SK-N-DZ (cell line): ENCODE measurements around the gene TNRC6A.
"Not testable (repeated sequence)": the region's sequence is repeated elsewhere in the genome, so short reads cannot be mapped to it uniquely, and the experiment has no call there.

ENCODE experiments used
- DNase-seq: peaks from one replicate; pipeline ENCODE4 v3.0.0-alpha.2; 2015; ENCODE audit warnings: low spot score

TNRC6A gene

DNA sequence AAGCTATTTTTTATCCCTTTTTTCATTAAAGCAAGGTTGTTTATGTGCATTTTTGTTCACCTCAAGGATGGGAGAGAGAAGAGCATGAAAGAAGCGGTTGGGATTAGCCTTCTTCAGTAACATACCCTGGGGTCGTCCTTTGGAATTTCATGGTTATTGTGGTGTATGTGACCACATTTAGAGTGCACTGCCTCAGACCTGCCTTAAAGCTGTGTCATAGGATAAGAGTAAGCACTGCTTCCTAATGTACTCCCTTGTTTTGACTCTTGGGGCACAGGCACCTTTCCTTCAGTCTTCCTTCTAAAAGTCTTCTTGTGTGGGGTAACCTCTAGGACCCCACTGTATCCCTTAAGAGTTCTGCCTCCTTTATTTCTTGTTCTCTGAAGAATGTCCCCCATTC is 28.9 kb downstream of the TNRC6A start:
- no peak for DNase-seq

DNA sequence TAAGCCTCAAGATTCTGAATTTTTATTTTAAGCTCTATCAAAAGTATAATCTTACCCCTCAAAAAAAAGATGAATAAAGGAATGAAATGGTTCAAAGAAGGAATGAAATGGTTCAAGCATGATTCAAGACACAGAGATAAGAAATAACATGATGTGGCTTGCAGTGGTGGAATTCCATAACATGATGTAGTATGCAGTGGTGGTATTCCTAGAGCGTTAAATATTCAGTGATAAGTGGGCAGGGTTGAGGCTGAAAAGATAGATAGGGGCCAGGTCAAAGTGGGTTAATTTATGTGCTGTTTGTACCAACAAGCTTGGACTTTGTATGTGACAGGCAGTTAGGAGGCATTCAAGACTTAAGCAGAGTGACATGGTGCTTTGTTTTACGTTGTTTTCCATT is 29.6 kb downstream of the TNRC6A start:
- no peak for DNase-seq

DNA sequence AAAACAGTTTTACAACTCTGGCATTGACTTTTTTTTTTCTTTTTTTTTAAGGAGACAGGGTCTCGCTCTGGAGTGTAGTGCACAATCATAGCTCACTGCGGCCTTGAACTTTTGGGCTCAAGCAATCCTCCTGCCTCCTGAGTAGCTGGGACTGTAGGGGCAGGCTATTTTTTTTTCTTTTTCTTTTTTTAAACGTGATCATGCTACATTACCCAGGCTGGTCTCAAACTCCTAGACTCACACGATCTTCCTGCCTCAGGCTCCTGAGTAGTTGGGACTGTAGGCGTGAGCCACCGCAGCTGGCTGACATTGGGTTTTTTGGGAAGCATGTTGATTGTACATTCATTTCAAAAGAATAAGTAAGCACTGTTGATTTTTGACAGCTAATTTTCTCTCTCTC is 32.1 kb downstream of the TNRC6A start:
- DNase-seq: no peak

DNA sequence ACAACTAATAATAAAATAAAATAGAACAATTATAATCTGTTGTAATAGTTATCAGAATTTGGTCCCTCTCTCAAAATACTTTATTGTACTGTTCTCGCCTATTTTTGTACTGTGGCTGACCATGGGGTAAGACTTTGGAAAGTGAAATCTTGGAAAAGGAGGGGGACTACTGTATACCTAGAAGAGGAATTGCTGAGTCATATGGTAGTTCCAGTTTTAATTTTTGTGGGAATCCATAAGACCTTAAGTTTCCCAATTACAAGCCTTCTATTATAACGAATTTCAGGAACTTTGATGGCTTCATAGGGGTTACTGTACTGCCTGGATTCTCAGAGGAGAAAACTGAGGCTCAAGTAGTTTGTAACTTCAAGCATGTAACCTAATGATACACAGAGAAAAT is 35.5 kb downstream of the TNRC6A start:
- no peak for DNase-seq

DNA sequence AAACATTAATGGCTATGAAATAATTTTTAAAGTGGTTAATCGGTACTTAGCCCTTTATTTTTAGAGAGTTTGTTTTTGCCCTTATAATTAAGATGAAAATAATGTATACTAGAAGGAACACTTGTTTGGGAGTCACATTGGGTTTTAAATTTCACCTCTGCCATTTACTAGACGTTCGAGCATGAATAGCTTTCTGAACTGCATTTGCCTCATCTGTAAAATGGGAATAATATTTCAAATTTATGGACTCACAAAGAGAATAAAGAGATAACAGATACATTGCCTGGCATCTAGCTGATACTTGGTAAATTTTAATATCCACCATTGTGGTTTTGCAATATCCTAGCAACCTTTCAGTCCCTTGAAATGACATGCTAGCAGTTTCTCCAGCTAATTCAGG is 36.6 kb downstream of the TNRC6A start:
- no peak for DNase-seq

DNA sequence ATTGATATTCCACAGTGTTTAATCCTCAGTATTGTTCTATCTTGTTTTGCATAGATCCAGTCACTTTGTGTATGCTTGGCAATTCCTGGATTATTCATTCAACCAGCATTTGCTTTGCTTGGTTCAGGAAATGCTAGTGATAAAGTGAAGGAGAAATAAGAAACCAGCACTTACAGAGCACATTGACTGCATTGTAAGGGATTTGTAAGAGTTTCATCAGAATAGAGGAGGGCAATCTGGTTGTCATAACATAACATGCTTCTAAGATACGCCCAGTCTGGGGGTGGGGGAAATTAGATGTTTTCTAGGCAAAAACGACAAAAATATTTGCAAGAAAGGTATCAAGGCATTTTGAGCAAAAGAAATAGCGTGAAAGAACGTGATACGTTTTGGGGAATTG is 40.4 kb downstream of the TNRC6A start:
- DNase-seq: no peak

DNA sequence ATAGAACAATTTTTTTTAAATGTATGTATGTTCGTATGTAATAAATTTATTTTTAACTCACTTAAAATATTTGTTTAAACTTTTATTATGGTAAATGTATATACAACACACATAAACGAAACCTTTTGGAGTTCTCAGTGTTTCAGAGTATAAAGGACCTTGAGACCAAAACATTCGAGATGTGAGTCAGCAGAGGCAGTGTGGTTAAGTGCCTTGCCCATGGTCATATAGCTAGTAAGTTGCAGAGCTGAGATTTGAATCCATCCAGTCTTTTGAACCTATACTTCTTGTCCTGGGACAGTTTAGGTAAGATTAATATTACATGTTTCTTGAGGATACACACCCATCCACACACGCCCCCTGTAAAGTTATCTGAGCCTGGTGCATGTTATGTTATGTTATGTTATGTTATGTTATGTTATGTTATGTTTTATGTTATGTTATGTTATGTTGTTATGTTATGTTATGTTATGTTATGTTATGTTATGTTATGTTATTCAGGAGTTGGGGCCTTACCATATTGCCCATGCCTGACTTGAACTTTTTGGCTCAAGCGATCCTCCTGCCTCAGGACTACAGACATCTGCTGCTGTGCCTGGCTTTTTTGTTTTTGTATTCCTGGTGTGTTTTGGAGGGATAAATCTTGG is 41.8 kb downstream of the TNRC6A start:
- no peak for DNase-seq

DNA sequence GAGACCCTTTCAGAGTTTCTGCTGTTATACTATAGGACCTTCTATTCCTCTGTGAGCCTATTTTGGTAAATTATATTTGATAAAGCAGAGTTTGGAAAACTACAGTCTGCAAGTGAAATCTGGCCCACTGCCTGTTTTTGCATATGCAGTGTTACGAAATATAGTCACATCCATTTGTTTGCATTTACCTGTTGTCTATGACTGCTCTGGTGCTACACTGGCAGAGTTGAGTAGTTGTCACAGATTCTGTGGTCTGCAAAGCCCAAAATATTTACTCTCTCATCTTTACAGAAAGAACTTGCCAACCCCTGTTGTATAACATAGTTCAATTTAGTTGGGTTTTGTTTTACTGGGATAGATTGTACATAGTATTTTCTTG is 42.3 kb downstream of the TNRC6A start:
- DNase-seq: no peak

DNA sequence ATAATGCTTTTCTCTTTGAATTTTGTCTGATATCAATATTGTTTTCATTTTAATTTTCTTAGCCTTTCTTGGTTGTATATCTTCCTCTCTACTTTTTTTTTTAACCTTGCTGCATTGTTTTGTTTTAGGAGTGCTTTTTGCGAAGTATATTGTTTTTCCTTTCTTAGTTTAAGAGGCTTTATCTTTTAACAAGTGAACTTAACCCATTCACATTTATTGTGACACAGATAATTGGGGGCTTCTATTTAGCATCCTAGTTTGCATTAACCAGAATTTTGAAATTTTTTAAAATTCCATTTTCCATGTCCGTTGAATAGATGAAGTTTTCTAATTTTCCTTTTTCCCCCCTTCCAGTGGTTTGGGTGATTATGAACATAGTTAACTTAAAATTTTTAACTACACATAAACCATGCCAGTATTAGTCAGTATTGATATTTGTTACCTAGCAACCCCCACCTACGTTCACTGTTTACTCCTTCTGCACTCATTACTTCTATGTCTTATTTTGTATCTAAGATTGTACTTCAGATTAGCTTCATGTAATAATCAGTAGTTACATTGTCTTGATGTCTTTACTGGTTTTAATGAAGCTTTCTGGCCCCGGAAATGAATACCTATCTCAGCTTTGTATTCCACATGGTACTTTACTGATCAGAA is 44.4 kb downstream of the TNRC6A start:
- DNase-seq: no peak

DNA sequence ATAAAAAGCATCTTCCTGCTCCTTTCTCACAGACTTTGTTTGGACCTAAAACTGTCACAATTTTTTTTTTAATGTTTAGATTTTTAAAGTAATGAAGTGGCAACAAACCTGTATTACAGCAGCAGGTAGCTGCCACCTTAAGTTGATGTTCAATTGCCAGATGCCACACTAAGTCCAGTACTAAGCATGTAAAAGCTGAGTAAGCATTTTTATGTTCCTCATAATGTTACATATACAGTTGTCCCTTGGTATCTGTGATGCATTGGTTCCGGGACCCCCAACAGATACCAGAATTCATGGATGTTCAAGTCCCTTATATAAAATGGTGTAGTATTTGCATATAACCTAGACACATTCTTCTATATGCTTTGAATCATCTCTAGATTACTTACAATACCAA is 45.1 kb downstream of the TNRC6A start:
- no peak for DNase-seq

DNA sequence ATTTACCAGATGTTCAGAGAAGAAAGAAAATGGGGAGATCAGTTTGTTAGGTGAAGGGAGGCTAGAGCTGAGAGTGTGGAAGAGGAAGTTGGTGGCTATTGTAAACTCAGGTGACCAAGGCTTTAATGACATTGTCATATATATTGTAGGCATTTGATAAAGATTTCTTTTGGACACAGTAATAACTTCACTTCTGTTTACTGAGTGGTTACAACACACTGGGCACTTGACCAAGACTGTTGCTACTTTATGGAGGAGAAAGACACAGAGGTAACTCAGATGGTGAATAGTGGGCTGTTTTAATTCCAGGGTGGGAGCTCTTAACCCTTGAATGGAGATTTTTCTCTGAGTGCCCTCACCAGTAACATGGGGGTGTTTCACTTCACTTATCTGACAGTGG is 46.0 kb downstream of the TNRC6A start:
- DNase-seq: no peak

DNA sequence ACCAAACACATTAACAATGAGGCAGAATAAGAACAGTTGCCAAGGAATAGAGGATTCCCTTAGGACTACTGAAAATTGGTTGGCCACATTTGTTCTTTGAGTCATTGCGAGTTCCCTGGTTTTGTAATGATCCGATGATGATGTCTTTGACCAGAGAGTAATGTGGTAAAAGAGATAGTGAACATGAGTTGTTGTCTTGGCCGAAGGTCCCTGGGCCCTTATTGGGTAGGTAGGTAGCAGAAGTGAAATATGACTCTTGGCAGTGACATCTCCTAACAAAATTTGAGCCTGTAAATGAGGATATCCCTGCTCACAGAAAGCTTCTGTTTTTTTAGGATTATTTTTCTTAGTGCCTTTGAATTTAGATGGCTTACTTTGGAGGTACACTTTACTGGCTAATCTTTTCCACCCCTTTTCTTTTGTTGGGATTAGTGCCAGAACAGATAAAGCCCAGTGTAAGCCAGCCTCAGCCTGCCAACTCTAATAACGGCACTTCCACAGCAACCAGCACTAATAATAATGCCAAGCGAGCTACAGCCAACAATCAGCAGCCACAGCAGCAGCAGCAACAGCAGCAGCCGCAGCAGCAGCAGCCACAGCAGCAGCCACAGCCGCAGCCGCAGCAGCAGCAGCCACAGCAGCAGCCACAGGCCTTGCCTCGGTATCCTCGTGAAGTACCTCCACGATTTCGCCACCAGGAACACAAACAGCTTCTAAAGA is 47.2 kb downstream of the TNRC6A start:
- DNase-seq: no peak

DNA sequence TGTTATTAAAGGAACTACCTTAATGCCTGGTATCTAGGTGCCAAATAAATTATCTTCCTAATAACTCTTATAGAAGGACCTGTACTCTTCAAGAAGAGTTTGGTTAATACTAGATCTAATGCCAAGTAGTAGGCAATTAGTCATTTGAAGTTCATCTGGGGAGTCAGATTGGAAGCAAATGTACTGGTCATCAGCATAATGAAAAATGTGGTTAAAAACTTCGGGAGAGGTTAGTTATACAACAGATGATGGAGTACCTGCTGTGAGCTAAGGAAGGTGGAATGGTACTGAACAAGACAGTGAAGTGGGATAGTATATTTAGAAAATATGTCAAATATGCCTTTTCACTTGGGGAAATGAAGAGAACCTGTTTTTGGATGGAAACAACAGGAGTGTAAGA is 49.2 kb downstream of the TNRC6A start:
- no peak for DNase-seq

DNA sequence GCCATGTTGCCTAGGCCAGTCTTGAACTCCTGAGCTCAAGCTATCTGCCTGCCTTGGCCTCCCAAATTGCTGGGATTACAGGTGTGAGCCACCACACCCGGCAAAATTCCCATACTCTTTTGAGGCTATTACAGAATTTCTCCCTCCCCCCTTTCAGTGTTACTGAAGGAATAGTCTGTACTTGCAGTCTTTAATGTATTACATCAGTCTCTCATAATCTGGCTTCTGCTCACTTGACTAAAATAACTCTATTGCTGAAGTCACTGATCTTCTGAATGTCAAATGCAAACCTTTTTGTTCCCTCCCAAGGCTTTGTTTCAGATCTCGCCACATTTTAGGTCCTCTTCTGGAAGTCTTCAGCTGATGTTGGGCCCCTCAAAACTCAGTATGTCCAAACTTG is 51.8 kb downstream of the TNRC6A start:
- no peak for DNase-seq

DNA sequence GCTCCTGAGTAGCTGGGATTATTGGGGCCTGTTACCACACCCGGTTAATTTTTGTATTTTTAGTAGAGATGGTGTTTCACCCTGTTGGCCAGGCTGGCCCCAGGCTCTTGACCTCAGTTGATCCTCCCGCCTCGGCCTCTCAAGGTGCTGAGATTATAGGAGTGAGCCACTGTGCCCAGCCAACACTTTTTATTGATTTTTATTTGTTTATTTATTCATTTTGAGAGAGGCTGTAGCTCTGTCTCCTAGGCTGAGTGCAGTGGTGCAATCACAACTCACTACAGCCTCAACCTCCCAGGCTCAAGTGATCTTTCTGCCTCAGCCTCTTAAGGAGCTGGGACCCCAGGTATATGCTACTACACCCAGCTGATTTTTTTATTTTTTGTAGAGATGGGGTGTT is 54.7 kb downstream of the TNRC6A start:
- DNase-seq: no peak

DNA sequence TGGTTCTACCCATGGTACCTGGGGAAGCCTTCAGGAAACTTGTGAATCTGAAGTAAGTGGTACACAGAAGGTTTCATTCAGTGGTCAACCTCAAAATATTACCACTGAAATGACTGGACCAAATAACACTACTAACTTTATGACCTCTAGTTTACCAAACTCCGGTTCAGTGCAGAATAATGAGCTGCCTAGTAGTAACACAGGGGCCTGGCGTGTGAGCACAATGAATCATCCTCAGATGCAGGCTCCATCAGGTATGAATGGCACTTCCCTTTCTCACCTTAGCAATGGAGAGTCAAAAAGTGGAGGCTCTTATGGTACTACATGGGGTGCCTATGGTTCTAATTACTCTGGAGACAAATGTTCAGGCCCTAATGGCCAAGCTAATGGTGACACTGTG is 60.4 kb downstream of the TNRC6A start:
- DNase-seq: no peak

DNA sequence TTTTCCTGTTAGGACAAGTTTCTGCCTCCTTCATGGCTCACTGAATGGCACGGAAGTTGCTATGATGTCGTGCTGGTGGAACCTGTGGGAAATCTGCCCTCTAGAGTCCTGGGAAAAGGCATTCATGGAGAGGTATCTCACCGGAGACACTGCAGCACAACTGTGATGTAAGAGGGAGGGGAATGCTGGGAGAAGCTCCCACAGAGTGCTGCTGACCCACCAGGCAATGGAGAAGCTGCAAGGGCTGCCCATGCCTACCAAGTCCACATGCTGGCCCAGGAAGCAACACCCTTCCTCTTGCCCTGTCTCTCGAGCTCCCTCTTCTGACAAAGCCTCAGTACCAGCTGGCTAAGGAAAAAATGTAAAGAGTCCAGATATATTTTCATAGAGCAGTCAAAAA is 71.1 kb downstream of the TNRC6A start:
- no peak for DNase-seq

DNA sequence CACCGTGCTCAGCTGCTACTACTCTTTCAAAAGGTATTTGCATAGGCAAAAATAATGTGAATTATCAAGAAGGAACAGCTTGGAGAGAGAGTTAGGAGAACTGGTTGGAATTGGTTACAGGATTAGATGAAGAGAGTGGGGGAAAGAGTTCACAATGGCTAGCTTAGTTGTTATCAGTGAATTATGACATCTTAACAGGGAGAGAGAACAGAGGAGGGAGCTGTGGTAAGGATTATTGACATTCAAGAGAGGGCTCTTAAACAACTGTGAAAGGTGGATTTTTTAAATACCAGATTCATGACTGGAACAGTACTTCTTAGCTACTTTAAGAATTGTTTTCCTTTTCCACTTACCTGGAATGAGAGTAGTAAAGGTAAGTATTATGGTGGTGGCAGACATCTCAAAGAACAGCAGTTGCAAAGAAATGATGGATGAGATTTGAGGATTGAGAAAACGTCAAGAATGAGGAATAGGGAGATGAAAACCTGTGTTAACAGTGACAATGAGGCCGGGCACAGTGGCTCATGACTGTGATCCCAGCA is 72.4 kb downstream of the TNRC6A start:
- DNase-seq: no peak

DNA sequence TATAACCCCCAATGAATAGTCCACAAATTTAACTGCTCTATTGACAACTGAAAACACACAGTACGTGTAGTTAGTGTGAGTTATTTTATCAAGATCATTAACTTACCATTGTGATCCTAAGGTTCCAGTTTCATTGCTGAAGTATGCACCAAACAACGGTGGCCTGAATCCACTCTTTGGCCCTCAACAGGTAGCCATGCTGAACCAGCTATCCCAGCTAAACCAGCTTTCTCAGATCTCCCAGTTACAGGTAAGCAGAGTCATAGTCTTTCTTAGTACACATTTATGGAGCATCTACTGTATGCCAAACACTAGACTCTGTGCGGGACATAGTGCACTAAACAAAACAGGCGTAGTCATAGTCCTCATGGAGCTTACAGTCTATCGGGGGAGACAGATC is 76.0 kb downstream of the TNRC6A start:
- no peak for DNase-seq

DNA sequence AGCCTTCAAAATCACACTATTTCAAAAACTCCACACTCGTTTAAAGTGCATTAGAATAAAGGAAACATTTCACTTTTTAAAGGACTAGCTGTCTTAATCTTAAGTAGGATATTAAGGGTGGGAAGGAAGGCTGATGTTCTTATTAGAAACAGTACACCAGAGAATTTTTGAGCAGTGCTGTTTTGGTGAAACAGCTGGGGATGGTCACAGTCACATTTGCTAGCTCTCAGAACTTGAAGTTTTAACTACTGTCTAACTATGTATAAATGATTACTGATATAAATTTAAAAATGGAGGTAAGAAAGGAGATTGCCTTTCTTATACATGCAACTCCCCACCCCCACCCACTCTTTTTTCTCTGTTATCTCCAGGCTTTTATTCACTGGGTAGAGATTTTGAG is 77.8 kb downstream of the TNRC6A start:
- DNase-seq: no peak

DNA sequence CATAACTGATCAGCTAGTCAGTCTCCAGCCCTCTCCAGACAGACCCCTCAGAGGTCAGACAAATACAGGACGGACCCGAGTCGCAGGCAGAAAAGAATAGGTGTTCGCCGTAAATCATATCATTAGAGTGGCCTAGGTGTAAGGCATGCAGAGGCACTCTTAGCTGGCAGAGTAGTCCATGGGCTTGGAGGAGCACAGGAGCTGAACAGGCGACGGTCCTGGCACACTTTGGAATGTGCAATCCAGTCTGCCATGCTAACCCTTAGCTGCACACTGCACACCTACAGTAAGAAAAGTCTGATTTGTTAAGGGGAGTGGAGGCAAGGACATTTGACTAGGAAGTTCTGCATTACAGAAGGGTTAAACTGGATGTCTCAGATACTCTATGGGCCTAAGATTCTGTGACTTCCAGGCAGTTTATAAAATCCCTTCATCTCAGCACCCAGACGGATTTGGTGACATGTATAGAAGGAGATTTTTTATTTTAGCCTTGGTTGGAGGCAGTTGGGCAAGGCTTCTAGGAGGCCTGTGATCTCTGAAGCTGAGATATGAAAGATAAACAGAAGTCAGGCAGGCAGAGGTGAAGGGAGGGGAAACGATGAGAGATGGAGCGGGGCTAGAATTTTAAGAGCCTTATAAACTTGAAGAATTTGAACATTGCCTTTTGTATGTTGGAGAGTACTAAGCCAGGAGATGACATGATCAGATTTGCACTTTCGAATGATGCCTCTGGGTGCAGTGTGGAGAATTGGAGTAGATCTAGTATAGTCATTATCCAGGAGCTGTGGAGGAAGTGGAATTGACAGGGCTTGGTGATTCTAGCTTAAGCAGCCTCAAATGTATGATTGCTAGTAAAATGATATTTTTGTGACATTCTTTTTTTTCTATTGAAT is 81.7 kb downstream of the TNRC6A start:
- DNase-seq: no peak

DNA sequence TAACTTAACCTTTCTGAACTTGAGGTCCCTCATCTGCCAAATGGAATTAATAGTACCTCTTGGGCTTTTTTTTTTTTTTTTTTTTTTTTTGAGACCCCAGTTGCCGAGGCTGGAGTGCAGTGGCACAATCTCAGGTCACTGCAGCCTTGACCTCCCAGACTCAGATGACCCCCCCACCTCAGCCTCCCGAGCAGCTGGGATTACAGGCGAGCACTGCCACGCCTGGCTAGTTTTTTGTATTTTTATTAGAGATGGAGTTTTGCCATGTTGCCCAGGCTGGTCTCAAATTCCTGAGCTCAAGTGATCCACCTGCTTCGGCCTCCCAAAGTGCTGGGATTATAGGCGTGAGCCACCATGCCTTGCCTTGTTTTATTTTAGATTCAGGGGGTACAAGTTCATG is 83.4 kb downstream of the TNRC6A start:
- not testable (repeated sequence) for DNase-seq
